ENCODE data around the gene HSPH1.

Gene HSPH1

DNA sequence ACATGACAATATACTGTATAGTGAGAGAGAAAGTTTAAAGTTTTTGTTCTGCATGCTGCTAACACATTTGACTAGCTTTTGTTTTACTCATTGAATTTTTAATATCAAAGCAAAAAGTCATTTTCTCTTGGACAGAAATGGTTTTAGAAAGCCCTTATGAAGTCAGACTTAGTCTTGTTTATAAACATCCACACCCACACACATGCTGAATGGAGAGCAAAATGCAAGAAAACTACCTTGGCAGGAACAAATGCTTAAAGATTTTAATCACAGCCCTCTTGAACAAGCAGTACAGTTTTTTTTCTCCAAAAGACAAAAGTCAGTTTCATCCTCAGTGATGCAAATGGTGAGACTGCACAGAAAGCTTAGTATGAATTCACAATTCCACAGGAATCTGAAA, 25.0 kb downstream of the HSPH1 start:
- no peak overlapping the region for H3K4me3 ChIP-seq
- no peak overlapping the region for H3K27ac ChIP-seq

DNA sequence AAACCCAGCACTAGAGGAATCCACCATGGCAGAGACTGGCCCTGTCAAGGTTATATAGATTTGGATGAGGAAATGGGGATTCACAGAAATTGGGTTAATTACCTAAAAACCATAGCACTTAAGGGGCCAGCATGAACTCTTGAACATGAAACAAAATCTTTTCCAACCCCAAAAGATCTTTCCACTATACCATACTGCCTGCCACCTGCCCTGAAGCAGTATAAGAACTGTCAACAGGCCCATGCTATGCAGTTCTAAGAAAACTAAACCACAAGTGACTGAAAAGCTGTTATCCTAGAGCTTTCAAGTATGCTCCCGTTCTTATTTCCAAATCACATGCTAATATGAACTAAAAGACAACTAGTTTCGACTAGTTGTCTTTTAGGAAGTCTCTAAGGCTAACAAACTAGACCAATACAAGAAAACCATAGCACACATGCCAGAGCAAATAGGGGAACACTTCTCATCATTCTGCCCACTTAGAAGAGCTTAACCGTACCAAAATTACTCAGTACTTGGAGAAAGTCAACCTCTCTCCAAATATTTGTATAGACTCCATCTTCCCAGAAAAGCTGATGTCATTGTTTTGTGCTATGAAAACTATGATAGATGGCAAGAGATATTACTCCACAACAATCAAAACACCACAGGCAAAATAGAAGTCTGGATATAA, 27.5 kb downstream of the HSPH1 start:
- Histone ChIP-seq H3K4me3 (no peak overlapping the region), H3K27ac (no peak overlapping the region)

DNA sequence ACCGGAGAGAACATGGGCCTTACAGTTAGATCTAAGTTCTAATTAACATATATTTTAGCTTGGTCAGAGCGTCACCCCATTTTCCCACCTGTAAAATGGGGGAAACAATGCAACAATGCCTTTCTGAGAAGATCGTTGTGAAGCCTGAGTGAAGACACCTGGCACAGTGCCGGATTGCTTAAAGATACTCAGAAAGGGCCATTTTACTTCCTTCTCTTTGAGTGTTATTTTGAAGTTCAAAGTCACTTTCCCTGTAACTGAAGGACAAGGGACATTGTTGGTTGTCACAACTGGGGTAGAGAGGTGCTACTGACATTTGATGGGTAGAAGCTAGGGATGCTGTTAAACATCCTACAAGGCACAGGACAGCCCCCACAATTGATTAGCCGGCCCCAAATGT, 28.1 kb downstream of the HSPH1 start:
- Histone ChIP-seq H3K27ac (no peak overlapping the region), H3K4me3 (no peak overlapping the region)

DNA sequence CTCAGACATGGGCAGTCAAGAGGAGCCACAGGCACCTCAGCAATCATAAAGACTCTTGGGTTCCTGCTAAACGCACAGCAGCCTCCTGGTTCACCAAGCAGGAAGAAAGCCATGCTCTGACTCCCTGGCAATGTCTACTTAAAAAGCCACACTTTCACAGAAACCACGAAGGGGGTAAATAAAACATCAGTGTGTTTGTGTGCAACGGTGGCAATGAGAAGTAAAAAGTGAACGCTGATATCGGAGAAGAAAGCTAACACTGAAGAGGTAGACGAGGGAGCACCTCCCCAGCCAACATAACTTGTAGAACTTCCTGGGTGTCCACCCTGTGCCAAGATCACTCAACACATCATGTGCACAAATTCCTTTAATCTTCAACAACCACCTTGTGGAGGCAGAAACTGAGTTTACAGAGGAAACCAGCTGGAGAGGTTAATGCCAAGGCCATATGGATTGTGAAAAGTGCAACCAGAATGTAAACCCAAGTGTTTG, 30.2 kb downstream of the HSPH1 start:
- no peak overlapping the region for H3K4me3 ChIP-seq
- no peak overlapping the region for H3K27ac ChIP-seq

DNA sequence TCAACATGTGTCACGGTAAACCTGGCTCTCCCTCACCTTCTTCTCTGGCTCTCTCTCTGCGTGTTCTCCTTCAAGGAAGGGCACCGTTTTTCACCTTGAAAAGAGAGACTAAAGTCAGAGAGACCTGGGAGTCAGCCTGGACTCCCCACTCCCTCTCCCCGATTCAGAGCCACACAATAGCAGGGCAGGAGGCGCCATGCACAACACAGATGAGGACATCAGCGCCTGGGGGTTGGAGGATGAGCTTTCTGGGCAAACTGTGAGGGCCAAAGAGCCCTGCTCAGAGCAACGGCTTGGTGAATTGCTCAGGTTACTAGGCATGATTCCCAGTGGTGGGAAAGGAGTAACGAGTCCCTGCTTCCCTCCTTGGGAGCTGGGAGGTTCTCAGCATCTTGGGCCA, 32.3 kb downstream of the HSPH1 start:
- Histone ChIP-seq H3K4me3 (no peak overlapping the region), H3K27ac (no peak overlapping the region)

DNA sequence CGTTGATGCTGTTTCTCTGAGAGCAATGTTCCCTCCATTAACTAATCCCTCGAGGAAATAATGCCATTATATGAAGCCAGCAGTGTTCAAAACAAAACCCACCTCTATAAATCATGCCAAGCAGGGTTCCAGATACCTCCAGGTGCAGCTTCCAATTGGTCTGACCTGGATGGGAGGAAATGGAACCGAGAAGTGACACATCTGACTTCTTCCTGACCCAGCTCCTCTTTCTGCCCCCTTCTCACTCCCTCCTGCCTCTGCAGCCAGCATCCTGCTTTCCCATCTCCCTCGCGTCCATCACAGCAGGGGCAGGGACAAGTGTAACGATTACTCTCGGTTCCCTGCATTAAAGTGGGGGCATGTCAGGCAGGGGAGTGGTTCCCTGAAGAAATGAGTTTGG, 37.5 kb downstream of the HSPH1 start:
- Histone ChIP-seq H3K27ac (no peak overlapping the region), H3K4me3 (no peak overlapping the region)

DNA sequence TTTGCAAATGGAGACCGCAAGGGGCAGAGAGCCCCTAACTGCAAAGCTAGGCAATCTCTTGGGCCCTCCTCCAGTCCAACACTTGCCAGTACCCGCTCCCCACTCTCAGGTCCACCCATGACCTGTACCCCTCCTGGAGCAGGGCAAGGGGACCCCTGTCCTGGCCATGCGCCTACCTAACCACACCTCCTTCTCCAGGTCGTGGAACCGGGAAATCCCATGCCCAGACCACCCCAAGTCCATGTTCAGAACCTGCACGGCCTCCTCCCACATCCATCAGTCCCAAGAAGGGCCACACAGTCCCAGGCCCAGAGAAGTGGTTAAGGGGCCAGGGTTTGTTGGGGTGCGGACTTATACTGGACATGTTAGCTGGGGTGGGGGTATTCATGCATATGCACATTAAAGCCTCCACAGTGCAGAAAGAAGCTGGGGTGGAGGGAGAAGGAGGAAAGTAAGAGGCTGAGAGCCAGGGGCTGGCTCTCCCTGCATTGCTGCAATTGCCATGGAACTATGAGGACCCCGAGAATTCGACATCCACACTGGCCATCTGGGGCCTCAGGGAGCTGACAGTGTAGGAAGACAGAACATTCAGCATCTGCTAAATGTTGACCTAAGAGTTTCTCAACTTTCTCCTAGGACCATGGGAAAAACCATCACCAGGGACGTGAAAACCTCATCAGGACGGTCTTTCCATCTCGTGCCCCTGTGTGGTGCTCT, 39.0 kb downstream of the HSPH1 start:
- Histone ChIP-seq H3K27ac (no peak overlapping the region), H3K4me3 (no peak overlapping the region)

DNA sequence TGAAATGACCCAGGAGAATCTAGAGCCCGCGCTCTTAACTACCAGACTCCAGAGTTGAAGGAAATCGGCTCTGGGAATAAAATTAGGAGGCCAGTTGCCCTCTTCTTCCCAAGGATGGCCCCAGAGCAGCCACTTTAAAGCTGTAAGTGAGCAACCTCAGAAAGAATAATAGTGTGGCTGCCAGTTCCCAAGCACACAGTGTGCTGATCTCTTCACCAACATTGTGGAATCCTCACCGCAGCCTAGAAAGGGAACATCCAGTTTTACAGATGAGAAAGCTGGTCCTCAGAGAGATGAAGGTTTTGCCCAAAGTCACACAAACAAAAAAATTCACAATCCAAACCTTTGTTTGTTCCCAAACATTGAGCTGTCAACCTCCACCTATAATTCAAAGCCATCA, 39.6 kb downstream of the HSPH1 start:
- Histone ChIP-seq H3K27ac (no peak overlapping the region), H3K4me3 (no peak overlapping the region)

DNA sequence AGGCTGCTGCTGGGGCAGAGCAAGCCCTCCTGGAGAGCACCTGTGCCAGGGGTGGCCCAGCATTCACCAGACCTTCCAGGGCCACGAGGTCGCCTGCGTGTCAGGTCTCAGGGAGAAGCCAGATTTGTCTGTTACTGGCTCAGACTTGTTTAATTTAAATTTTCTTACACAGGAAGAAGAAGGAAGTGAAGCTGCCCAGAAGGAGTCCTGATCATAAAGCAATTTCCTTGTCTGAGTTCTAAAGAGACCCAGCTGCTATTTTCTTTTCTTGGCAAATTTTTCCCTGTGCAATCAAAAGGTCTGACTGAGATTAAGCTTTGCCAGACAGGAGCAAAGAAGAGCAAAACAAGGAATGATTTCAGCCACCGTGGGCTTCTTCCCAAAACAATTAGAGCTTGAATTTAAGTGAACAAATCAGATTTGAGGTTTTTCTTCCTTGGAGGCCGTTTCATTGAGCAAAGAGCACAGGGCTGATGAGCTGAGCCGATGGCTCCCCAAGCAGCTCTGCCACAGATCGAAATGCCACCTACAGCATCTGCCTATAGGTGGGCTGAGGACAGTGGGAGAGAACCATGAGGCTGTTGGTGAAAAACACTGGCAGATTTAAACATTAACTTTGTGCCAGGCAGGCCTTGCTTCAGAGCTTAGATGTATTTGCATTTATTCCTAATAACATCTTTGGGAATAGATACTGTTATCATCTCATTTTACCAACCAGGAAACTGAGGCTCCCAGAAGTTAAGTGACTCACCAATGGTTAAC, 40.1 kb downstream of the HSPH1 start:
- H3K27ac ChIP-seq: no peak overlapping the region

DNA sequence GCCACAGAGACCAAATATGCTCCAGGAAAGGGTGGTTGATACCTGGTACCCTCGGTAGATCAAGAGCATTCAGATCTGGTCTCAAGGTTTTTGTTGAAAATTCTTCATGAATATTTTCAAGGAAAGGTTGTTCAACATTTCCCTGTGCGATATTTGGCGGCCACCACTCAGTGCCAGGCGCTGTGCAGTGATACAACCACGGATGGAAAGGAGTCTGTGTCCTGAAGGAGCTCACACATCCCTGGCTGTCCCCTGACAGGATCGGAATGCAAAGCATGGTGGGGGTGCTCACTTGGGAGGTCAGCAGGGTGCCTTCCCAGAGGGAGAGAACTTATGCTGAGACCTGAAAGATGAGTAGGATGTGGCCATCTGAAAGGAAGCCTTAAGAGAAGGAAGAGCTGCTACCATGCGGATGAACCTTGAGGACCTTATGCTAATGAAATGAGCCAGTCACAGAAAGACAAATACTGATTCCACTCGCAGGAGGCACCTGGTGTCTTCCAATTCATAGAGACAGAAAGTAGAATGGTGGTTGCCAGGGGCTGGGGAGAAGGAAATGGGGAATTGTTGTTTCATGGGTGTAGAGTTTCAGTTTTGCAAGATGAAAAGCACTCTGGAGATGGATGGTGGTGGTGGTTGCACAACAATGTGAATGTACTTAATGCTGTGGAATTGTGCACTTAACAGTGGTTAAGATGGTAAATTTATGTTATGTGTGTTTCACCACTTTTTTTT, 41.6 kb downstream of the HSPH1 start:
- no peak overlapping the region for H3K27ac ChIP-seq
- no peak overlapping the region for H3K4me3 ChIP-seq

More for the DNA sequence above, 40.1 kb downstream of the HSPH1 start:
- H3K4me3 ChIP-seq: no peak overlapping the region

DNA sequence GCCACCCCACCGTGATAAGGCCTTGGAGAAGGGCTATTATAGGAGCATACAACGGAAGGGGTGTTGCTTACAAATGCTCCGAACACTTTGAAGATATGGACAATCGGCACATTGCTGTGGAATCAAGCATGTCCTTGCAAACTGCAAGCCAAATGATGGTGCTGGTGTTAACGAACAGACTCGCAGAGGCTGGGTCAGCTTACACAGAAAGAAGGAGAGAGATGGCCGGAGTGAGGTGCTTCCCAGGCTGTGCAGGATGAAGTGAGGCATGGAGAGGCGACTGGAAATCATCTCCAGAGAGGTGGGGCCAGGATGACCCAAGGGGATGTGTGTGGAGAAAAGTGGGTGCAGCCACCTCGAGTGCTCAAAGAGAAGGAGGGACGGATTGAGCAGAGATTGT, 42.2 kb downstream of the HSPH1 start:
- Histone ChIP-seq H3K27ac (no peak overlapping the region), H3K4me3 (no peak overlapping the region)

DNA sequence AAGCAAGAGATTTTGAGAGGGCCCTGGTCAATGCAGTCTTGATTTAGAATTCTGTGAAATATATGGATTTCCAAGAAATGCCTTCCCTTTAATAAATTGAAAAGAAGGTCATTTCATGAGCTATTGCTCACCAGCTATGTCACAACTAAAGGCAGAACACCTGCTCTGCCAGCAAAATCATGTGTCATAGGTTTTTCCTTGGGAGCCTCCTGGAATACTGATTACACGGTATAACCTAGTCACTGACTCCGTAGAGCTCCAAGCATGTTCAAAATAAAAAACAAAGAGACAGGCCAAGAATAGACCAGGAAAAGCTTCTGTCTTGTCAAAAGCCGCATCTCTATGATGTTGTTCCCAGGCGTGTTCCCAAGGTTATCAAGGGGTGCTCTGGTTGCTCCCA, 45.5 kb downstream of the HSPH1 start:
- peak overlapping the region in 9 of 21 experiments; percentile 8 to 66 (median 40) for H3K27ac ChIP-seq

DNA sequence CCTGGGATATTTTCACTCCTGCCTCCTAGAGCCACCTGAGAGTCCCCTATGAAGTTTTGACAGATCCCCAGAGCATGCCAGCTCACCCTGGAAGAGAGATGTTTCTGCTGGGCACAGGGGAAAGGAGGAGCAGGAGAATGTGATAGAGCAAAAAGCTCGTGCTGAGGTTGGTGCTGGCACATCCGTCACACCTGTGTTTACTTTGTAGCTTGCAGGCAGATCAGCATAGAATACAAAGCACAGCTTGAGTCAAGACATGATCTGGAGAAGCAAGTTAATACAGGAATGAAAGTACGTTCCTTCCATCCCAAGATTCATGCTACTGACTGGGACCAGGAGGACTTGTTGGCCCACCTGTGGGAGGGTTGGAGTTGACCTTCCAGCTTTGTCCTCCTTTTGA, 46.1 kb downstream of the HSPH1 start:
- Histone ChIP-seq H3K4me3 (no peak overlapping the region), H3K27ac (peak overlapping the region in 9 of 21 experiments; percentile 29 to 66 (median 41))

More for the DNA sequence above, 45.5 kb downstream of the HSPH1 start:
- H3K4me3 ChIP-seq: no peak overlapping the region

DNA sequence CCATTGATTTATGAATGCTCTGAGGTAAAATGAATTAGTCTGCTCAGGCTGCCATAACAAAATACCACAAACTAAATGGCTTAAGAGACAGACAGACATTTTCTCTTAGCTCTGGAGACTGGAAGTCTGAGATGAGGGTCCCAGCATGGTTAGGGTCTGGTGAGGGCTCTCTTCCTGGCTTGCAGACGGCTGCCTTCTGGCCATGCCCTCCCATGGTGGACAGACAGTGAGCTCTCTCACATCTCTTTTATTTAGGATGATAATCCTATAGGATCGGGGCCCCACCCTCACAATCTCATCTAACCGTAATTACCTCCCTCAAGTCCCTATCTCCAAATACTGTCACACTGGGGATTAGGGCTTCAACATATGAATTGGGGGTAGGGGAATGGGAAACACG, 47.1 kb downstream of the HSPH1 start:
- Histone ChIP-seq H3K27ac (peak overlapping the region in 1 of 21 experiments; percentile 38), H3K4me3 (no peak overlapping the region)

DNA sequence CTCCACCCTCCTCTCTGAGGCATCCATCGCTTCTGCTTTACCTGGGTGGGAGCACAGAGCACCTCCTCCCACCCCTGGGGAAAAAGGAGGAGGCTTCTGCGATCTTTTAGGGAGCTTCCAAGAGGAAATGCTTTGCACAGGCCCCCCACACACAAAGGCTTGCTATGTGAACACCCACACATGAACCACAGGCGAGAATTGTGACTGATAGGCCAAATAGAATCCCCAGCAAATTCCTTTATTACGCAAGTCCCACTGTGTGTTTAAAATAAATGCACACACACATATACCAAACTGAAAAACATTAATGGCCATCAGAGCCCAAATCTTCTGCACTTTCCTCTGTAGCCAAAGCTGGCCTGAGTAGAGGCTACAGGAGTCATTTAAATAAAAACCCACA, 50.6 kb downstream of the HSPH1 start:
- Histone ChIP-seq H3K4me3 (no peak overlapping the region), H3K27ac (no peak overlapping the region)

DNA sequence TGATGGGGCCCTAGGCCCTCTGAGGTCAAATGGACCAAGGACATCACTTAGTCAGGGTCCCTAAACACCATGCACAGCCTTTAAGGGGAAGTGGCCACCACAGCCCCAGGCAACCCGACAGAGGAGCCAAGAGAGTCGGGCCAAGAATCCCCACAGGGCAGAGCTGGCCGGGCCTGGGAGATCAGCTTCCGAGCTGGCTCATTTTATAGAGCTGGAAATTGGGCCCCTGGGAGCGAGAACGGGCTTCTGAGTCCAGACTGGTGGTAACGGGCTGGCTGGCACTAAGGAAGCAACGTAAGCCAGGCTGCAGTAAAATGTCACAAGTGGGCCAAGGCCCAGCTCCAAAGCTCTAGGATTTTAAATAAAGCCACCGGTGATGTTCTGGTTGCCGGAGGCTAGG, 51.1 kb downstream of the HSPH1 start:
- Histone ChIP-seq H3K27ac (no peak overlapping the region), H3K4me3 (no peak overlapping the region)

DNA sequence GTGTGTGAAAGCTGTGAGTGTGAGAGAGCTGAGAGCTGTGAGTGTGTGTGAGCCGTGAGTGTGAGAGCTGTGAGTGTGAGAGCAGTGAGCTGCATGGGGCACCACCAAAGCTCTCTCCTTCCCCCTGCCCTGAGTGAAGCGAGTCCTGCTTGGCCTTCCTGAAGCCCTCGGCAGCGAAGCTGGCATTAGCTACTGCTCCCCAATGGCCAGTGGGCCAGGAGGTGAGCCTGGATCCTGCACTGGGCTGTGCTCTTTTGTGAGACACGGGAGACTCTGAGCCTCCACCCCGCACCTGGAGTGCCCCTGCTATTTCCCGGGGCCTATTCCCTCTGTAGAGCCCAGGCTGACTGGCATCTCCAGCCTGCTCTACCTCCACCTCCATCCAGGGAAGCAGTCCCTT, 51.5 kb downstream of the HSPH1 start:
- no peak overlapping the region for H3K4me3 ChIP-seq

DNA sequence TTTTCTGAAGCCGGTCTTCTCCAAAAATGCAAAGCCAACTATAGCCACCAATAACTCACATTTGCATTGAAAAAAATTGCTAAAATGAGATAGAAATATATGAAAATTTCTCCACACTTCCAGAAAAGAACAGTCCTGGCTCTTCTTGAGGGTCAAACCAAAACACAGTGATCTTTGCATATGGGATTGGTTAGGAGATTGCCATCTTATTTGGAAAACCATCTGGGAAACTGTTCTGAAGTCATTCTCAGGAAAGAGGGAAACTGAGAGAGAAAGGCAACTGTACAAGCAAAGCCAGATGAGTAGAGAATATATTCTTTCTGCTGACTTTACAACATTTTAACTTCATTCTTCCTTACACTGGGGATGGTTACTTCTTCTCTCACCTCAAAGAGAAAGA, 54.6 kb downstream of the HSPH1 start:
- no peak overlapping the region for H3K4me3 ChIP-seq
- no peak overlapping the region for H3K27ac ChIP-seq

More for the DNA sequence above, 51.5 kb downstream of the HSPH1 start:
- no peak overlapping the region for H3K27ac ChIP-seq

DNA sequence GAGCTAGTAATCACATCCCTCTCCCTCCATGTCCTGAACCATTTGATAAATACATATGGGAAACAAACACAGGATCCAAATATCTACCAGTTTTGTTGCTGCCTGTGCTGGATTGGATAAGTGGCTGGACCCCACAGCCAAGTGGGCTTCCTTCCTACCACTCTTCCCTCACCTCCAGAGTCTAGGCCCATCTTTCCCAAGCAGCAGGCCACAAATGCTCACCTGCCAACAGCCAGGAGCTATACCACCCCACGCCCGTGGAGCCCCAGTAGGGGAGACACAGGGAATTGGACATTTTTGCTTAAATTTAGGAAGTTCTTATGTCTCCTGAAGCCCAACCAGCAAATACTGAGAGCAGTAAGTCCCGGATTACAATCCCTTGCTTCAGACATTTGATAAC, 55.8 kb downstream of the HSPH1 start:
- H3K27ac ChIP-seq: no peak overlapping the region
- no peak overlapping the region for H3K4me3 ChIP-seq

Data from skin epidermis (tissue), 12 donors.